NCI-H187 treated with DMSO at 0.1 percent for 48 hours (cell line): ENCODE results near the gene NR4A3.
A peak's percentile ranks its signal among the peaks of the same experiment; 100 is the strongest.

Experiments
- DNase-seq: peaks from one replicate; lab custom pipeline; 2025; lab: John Stamatoyannopoulos, UW

NR4A3 gene

GRCh38 chr9:99814359-99814758, 7.3 kb upstream of the NR4A3 start:
- DNase-seq: no peak

GRCh38 chr9:99816392-99816791, 5.3 kb upstream of the NR4A3 start:
- DNase-seq: no peak

- no peak for DNase-seq
These were observed 3.2 kb upstream of the NR4A3 start for GRCh38 chr9:99818500-99818899.

GRCh38 chr9:99819123-99819855, 2.4 kb upstream of the NR4A3 start:
- no peak for DNase-seq

- DNase-seq: peak; percentile 21
These were observed 1.6 kb upstream of the NR4A3 start for GRCh38 chr9:99819856-99820684.

GRCh38 chr9:99820685-99821395, 845 bp upstream of the NR4A3 start:
- DNase-seq: no peak

GRCh38 chr9:99822109-99822805, 572 bp downstream of the NR4A3 start:
- no peak for DNase-seq

- DNase-seq: no peak
These were observed 1.3 kb downstream of the NR4A3 start for GRCh38 chr9:99822806-99823591.

- DNase-seq: no peak
These were observed 2.1 kb downstream of the NR4A3 start for GRCh38 chr9:99823681-99824377.

- no peak for DNase-seq
These were observed 2.9 kb downstream of the NR4A3 start for GRCh38 chr9:99824378-99825171.

- no peak for DNase-seq
These were observed 3.7 kb downstream of the NR4A3 start for GRCh38 chr9:99825172-99826046.

GRCh38 chr9:99826579-99826978, 4.9 kb downstream of the NR4A3 start:
- DNase-seq: no peak

- DNase-seq: no peak
These were observed 5.6 kb downstream of the NR4A3 start for GRCh38 chr9:99827244-99827643.

- no peak for DNase-seq
These were observed 6.3 kb downstream of the NR4A3 start for GRCh38 chr9:99828054-99828416.

GRCh38 chr9:99828417-99829176, 6.9 kb downstream of the NR4A3 start:
- DNase-seq: no peak

- no peak for DNase-seq
These were observed 10.3 kb downstream of the NR4A3 start for GRCh38 chr9:99831857-99832557.

GRCh38 chr9:99832558-99832864, 10.8 kb downstream of the NR4A3 start:
- DNase-seq: no peak

- no peak for DNase-seq
These were observed 12.1 kb downstream of the NR4A3 start for GRCh38 chr9:99833735-99834134.
